ENCODE results near the gene RNF215. TPM values are rescaled to one million over a fixed set of nuclear protein-coding genes. Genes with fewer than 3 reads are reported as not detected.
"Not testable (repeated sequence)": the region's sequence is repeated elsewhere in the genome, so short reads cannot be mapped to it uniquely, and the experiment has no call there.

RNF215 gene
- total RNA-seq, 1 donor from 2014 or later: 10.5 TPM

DNA sequence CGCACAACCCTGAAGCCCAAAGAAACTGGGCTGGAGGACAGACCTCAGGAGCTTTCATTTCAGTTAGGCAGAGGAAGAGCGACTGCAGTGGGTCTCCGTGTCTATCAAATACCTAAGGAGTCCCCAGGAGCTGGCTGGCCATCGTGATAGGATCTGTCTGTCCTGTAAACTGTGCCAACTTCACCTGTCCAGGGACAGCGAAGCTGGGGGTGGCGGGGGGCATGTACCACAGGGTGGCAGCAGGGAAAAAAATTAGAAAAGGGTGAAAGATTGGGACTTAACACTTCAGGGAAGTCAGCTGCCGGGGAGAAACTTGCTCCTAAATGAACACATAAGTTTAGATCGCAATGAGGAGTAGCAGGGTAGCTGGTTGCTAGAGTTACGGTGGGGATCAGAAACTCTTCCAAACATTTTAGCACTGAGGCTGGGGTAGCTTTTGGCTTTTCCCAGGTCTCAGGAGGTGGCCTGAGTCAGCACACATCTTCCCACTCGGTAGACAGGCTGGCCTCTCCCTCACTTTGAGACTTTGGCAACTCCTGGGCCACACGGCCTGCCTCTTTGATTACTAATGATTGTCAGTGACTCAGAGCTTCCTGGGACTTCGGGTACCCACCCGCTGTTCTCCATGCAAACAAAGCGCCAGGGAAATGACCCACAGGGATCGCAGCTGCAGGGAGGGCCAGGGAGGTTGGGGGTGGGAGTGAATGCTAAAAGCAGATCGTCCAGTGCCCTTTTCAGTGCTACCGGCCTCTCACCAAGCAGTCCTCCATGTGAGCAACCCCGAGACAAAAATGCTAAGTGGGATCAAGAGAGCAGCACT is 35.5 kb upstream of the RNF215 start:
- intact Hi-C loops (cut with DNase I): loop anchor here (10.0 kb wide), 1 partner anchor 172 kb away; the partner anchor contains the start of gene PES1
- DNase-seq (ENCODE audit: low spot score): no peak

DNA sequence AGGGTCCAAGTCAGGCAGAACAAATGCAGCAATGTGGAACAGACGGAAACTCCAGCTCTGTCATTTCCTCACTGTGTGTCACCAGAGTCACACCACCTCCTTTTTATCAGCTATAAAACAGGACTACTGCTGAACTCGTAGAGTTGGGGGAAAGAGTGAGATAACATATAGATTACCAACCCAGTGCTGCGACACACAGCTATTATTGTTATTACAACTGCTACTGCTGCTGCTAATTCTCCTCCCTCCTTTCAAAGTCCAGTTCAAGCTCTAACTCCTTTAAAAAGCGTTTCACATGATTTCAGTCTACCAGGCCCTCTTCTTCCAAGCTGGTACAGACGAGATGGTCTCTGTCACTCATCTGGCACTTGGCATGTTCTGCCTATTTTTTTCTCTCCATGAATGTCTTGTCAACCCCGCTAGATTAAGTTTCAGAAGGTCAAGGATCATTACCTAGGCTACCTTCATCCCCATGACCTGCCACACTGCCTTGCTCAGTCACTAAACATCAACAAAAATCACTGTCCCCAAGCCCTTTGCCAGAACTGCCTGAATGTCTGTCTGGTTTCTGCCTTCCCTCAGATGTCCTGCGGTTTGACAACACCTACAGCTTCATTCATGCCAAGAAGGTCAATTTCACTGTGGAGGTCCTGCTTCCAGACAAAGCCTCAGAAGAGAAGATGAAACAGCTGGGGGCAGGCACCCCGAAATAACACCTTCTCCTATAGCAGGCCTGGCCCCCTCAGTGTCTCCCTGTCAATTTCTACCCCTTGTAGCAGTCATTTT is 34.7 kb upstream of the RNF215 start:
- DNase-seq (ENCODE audit: low spot score): no peak
- intact Hi-C loops (cut with DNase I): loop anchor here (10.0 kb wide), 1 partner anchor 173 kb away; the partner anchor contains the start of gene PES1

DNA sequence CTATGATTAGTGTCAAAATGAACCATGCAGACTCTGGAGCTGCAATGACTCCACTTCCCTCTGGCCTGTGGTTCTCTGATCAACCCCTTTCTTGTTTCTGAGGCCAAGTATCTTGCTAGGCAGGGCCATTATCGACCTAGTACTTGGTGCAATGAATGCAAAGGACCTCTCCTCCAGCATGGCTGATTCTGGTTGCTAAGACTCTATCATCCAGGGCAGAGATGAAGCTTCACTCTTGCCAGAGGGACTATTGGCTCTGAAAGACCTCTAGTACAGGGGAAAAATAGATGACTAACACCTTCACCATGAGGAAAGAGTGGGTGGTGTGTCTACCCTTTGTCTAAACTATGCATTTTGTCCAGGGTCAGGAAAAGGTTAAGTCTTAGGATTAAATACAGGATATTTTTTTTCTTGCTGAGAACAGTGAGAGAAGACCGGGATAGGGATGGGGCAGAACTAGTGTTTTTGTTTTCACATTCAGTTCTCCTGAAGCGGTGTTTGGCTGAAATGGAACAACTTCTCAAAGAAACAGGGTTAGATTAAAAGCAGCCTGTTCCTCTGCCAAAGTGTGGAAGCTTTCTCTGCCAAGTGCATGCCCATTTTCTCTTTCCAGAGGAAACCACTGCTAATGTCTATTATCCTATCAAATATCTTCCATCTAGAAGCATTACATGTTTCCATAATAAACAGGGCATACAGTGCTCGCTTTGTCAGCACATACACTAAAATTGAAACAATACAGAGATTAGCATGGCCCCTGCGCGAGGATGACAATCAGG is 33.3 kb upstream of the RNF215 start:
- no peak for DNase-seq (ENCODE audit: low spot score)

DNA sequence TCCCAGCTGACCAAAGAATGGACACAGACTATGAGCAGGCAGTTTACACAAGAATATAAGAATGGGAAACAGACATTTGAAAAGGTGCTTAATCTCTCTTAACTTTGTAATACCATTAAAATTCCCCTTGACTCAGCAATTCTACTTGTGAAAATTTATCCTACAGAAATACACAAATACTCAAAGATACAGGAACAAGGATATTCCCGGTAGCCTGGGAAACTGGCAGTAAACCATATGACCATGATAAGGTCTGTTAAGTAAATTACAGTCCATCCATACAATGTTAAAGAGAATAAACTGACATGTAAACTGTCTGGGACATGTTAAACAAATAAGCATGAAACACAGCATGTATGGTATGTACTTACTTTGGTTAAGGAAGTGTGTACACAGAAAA is 29.6 kb upstream of the RNF215 start:
- intact Hi-C loops (cut with DNase I): no loop called here
- DNase-seq (ENCODE audit: low spot score): no peak

More for the DNA sequence above, 33.3 kb upstream of the RNF215 start:
- intact Hi-C loops (cut with DNase I): loop anchor here (10.0 kb wide), 1 partner anchor 174 kb away; the partner anchor contains the start of gene PES1

DNA sequence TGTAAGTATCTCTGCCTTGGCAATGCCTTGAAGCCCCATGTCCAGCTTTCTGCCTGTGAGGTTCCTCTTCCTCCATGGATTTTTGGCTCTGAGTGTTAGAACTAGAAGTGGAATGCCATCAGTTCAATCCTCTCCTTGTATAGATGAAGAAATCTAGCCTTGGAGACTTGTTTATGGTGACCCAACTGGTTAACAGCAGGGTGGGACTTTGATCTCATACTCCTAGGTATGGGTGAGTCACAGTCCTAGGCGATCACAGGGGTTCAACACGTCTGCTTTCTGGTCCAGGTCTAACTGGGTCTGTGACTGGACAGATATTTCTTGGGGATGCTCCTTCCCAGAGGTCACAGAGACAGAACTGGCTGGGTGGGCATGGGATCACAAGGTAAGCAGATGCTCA is 29.2 kb upstream of the RNF215 start:
- no peak for DNase-seq (ENCODE audit: low spot score)
- intact Hi-C loops (cut with DNase I): no loop called here

DNA sequence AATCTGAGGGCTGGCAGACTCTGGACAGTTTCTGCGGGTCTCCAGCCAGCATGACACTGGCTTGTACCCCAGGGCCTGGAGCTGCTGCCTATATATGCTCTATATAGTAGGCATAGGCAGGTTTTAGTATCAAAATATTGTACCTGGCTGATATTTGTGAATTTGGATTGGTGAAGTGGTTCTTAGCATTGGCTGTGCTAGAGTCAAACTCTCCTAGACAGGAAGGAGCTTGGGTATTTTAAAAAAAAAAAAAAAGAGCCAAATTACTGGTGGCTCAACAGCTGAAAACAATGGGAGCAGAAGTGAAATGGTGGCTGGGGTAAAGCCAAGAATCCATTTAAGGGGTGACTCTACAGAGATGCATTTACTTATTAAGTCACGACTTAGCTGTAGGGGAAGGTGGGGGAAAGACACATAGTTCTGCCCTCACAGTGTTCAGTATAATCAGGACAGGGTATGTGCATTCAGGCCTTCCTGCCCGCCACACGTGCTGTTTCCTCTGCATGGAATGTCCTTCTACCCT is 27.4 kb upstream of the RNF215 start:
- intact Hi-C loops (cut with DNase I): no loop called here
- no peak for DNase-seq (ENCODE audit: low spot score)

DNA sequence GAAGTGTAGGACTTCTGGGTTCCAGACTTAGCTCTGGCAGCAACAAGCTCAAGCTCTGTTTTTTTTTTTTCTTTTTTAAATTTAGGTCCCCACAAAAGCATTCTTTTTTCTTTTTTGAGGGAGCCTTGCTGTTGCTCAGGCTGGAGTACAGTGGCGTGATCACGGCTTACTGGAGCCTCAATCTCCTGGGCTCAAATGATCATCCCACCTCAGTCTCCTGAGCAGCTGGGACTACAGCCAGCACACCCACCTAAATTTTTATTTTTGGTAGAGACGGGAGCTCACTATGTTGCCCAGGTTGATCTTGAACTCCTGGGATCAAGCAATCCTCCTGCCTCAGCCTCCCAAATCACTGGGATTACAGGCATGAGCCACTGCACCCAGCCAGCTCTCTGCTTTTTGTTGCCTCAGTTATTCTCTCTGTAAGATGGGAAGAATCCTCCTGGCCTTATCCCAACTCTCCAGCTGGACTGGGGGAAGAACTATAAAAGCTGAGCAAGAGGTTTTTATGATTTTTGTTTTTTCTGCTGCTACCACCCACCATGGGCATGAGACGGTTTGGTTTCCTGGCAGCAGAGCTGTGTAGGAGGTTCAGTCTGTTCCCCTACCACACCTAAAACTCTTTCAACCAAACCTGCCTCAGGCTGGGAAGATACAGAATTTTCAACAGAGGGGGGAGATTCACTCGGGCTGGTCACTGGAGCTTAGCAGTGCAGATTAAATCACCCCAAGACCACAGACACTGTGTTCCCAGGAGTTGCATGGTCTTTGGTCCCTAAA is 26.7 kb upstream of the RNF215 start:
- intact Hi-C loops (cut with DNase I): no loop called here
- no peak for DNase-seq (ENCODE audit: low spot score)

DNA sequence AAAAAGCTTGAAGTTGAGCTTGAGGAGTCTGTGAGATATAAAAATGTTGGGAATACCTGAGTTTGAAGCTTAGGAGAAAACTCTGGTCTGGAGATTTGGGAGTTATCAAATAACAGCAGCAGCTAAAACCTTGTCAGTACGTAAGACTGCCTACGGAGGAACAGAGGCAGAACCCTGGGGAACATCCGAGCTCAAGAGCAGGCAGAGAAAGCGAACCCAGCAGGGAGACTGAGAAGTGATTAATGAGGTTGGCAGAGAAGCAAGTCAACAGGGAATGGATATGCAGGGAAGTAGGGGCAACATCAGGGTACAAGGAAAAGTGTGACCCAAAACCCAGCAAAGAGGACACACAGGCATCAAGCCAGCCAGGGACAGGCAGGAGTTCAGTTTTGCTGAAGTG is 25.8 kb upstream of the RNF215 start:
- intact Hi-C loops (cut with DNase I): no loop called here
- DNase-seq (ENCODE audit: low spot score): no peak

DNA sequence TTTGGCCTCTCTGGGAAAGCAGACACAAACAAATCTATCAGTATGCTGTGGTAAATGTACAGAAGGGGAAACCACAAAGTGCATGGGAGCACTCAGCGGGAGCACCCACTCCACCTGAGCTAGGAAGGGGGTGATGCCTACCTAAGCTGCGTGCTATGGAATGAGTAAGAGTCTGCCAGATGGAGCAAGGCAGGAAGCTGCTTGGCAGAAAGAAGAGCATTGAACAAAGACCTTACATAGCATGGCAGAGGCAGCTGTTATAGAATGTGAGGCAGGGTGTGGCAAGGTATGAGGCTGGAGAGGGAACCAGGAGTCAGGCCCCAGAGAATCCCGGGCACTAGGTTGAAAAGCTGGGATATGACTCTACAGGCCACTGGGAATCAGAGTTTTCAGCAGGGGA is 24.6 kb upstream of the RNF215 start:
- intact Hi-C loops (cut with DNase I): no loop called here
- no peak for DNase-seq (ENCODE audit: low spot score)

DNA sequence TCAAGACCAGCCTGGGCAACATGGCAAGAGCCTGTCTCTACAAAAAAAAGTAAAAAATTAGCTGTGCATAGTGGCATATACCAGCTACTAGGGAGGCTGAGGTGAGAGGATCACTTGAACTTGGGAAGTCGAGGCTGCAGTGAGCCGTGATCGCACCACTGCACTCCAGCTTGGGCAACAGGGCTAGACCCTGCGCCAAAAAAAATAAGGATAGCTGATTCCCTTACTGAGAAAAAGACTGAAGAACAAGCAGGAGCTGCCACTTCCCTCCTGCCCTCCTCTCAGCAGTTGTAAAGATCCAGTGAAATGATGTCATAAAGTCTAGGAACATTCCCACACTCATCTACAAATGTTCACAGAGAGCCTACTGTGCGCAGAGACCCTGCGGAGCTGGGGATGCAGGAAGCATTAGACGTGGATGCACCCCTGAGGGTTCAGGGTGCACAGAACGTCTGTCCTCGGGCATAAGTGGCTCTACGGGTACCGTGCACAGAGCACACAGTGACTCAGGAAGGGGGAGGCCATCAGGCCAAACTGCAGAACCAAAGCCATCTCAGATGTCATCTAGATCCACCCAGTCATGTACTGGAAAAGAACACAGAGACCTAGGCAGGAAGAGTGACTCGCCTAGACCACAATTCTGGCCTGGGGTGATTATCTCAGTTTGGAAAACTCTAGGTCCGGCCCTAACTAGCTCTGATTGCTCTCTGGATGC is 21.3 kb upstream of the RNF215 start:
- intact Hi-C loops (cut with DNase I): no loop called here
- no peak for DNase-seq (ENCODE audit: low spot score)

DNA sequence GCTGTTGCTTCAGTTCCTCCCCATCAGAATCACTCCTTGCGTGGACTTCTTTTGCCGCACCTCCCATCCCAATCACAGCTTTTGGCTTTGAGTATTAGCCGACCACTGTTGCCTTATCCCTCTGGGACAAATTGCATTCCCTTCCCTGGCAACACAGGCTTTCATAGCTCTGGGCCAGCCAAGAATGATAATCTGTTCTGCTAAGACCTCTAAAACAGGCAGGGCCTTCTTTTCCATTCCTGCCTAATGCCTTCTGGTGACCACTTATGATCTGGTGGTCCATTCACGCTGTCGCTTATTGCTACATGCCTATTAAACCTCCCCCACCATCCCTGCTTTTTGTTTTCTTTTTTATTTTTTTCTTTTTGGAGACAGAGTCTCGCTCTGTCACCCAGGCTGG is 19.2 kb upstream of the RNF215 start:
- intact Hi-C loops (cut with DNase I): no loop called here
- DNase-seq (ENCODE audit: low spot score): no peak

DNA sequence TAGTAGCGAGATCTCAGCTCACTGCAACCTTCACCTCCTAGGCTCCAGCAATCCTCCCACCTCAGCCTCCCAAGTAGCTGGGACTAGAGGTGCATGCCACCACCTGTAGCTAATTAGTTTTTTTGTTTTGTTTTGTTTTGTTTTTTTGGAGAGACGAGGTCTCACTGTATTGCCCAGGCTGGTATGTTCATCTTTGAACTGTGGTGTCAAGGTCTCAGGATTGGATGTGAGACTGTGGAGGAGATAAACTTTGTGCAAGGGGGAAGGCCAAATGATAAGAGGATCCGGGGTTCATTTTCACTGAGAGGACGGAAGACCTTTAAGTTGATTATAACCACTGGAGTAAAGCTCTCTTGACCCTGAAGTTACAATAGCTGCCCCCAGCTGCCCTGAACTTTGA is 18.5 kb upstream of the RNF215 start:
- intact Hi-C loops (cut with DNase I): no loop called here
- no peak for DNase-seq (ENCODE audit: low spot score)

DNA sequence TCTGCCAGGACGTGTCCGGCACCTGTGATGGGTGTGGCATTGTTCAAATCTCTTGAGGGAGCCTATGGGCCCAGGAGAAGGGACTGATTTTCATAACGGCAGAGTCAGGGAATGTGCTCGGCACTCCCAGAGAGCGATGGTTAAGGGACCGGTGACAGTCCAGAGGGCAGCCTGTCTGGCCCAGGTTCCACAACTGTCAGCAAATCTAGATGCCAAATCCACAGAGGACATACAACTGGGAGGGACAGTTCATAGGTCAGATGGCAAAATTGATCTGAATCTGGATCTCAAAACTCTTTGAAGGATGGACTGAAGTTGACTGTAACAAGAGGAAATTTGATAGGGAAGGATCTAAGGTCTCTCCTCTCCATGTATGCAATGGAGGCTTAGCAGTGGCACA is 17.1 kb upstream of the RNF215 start:
- no peak for DNase-seq (ENCODE audit: low spot score)
- intact Hi-C loops (cut with DNase I): no loop called here

DNA sequence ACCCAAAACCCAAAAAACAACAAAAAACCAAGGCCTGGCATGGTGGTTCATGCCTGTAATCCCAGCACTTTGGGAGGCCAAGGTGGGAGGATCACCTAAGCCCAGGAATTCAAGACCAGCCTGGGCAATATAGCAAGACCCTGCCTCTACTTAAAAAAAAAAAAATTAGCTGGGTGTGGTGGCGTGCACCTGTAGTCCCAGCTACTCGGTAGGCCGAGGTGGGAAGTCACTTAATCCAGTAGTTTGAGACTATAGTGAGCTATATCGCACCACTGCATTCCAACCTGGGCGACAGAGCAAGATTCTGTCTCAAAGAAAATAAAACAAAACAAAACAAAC is 15.5 kb upstream of the RNF215 start:
- intact Hi-C loops (cut with DNase I); DNase-seq (ENCODE audit: low spot score): not testable (repeated sequence)

DNA sequence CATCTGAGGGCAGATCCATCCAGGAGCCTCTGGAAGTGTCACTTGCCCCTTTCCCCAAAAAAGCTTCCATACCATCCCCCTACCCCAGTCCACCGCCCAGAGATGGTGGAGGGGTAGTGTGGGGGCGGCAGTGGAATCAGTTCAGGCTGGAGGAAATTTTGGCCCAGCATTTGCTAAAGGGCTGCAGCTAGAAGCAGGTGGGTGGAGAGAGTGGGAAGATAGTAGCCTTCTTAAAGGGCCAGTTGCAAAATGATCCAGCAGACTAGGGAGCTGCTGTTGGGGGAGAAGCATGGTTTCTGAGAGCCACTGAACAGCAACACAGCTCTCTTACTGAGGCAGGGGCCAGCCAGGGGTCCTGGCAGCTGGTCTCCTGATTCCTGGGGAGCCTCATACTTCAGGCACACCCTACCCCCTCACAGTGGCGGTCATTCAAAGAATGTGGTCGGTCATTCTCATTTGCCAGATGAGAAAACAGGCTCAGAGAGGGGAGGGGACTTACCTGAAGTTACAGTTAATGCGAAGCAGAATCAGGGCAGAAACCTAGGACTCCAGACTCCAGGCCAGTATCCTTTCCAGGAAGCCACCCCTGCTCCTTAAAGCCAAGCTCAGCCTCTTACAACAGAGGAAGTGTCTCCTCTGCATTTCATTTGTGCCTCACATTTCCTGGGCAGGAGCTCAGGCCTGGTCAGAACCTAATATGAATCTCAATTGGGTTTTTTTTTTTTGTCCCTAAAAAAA is 15.0 kb upstream of the RNF215 start:
- intact Hi-C loops (cut with DNase I): no loop called here
- no peak for DNase-seq (ENCODE audit: low spot score)

DNA sequence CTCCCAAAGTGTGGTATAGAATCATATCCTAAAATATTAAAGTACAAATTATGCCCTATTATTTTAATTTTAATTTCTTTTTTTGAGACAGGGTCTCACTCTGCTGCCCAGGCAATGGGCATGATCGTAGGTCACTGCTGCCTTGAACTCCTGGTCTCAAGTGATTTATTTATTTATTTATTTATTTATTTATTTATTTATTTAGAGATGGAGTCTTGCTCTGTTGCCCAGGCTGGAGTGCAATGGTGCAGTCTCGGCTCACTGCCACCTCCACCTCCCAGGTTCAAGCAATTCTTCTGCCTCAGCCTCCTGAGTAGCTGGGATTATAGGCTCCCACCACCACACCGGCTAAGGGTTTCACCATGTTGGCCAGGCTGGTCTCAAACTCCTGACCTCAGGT is 13.8 kb upstream of the RNF215 start:
- intact Hi-C loops (cut with DNase I); DNase-seq (ENCODE audit: low spot score): not testable (repeated sequence)

DNA sequence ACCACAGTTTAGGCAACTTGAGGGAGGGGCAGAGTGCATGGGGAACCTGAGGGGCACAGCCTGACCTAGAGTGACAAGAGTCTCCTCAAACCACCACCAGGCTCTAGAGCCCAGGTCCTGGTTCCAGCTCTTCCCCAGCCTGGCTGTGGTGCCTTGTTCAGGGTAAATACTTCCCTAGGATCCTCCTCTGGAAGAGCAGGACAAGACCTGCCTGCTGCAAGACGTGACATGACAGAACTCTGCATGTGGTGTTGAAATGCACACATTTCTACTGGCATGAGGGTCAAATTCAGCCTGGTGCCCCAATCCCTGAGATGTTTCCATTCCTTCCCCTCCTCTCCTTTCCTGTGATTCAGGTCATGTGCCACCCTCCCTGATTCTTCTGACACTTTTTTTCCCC is 12.9 kb upstream of the RNF215 start:
- DNase-seq (ENCODE audit: low spot score): no peak
- intact Hi-C loops (cut with DNase I): no loop called here

DNA sequence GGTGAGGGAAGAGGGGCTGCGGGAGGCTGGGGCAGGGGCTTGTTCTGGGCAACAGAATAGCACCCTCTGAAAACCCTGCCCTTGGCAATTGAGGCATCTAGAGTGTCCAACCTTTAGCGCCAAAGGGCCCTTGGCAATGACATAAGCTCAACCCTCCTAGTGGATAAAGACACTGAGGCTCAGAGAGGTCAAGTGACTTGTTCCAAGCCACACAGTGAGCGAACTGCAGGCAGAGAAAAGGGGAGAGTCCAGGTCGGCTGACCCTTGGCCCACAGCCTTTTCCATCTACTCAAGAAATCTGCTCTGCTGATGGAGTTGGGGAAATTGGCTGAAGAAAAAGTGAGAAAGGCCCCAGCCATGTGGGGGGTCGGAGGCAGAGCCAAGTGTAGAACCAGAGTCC is 12.5 kb upstream of the RNF215 start:
- intact Hi-C loops (cut with DNase I): no loop called here
- DNase-seq (ENCODE audit: low spot score): no peak

Data from cardiac septum (tissue), 1 donor.